ENCODE measurements around the gene STAC3.

STAC3 gene

GRCh38 chr12:57196956-57197355 is 54.0 kb downstream of the STAC3 start (continued):
- TF ChIP-seq ZBTB11 (tag by site-specific recombination; conservative IDR thresholded peaks at IDR 0.05; ENCODE audit: low read depth), result no peak
- no peak for TF ChIP-seq ZNF423 (tag by site-specific recombination; IDR thresholded peaks at IDR 0.05)
- TF ChIP-seq PBX3 (CRISPR knock-in tag; IDR thresholded peaks at IDR 0.05), result no peak

- Histone ChIP-seq H3K36me3 (ENCODE audit: control insufficient read depth in 2 of 2, insufficient read depth in 1 of 2, low read length in 2 of 2) (peaks cover 7 to 99% of the 10 kb centered on the region in 2 experiments; a peak in 2 of 3 replicates), H3K9me3 (ENCODE audit: control insufficient read depth, insufficient read depth, low read depth, low read length) (no peaks in the 10 kb centered on the region), H3K4me1 (ENCODE audit: control insufficient read depth, insufficient read depth, low read length) (no peaks in the 10 kb centered on the region), H3K4me3 (ENCODE audit: low read depth, low read length) (no peak overlapping the region), H3K27ac (ENCODE audit: extremely low read depth, low read depth, low read length) (no peak overlapping the region)
- TF ChIP-seq ZFHX2 (tag by site-specific recombination; conservative IDR thresholded peaks at IDR 0.05) (0 out of 2 replicates have a peak, but pooled peaks have one; percentile 9), ZBTB17 (tag by site-specific recombination; IDR thresholded peaks at IDR 0.05) (peak; percentile 60; the same call in 1 of the 2 replicates), ZBTB21 (tag by site-specific recombination; IDR thresholded peaks at IDR 0.05) (no peak), ZNF341 (tag by site-specific recombination; IDR thresholded peaks at IDR 0.05; ENCODE audit: low read depth) (peak; percentile 65)
- POLR2A ChIA-PET, result no interaction called here
- CTCF ChIA-PET, result interaction anchor here (1.5 kb wide), 2 partner anchors 46 to 85 kb away, joined by 5 read pairs; partner anchors contain the start of gene STAT6
These were observed 54.5 kb downstream of the STAC3 start for GRCh38 chr12:57196439-57196838.

- TF ChIP-seq ZNF18 (tag by site-specific recombination; IDR thresholded peaks at IDR 0.05) (no peak), GLI2 (tag by site-specific recombination; IDR thresholded peaks at IDR 0.05; ENCODE audit: borderline replicate concordance, low read depth) (no peak), ZBTB10 (tag by site-specific recombination; IDR thresholded peaks at IDR 0.05) (no peak), ZBTB11 (tag by site-specific recombination; conservative IDR thresholded peaks at IDR 0.05; ENCODE audit: low read depth) (no peak), SP3 (tag by site-specific recombination; IDR thresholded peaks at IDR 0.05) (no peak), ZNF658 (tag by site-specific recombination; IDR thresholded peaks at IDR 0.05) (no peak), KLF1 (tag by site-specific recombination; IDR thresholded peaks at IDR 0.05) (peak; percentile 29; the same call in 1 of the 2 replicates), ZNF510 (tag by site-specific recombination; IDR thresholded peaks at IDR 0.05; ENCODE audit: insufficient replicate concordance) (no peak), ZNF175 (tag by site-specific recombination; IDR thresholded peaks at IDR 0.05) (no peak)
- POLR2A ChIA-PET, result no interaction called here
These were observed 55.2 kb downstream of the STAC3 start for GRCh38 chr12:57195611-57196371.

More at GRCh38 chr12:57195611-57196371, 55.2 kb downstream of the STAC3 start:
- CTCF ChIA-PET, result interaction anchor here (0.6 to 1.5 kb wide), 3 partner anchors 9 to 47 kb away, joined by 3 to 5 read pairs (median 3); no protein-coding TSS in a partner anchor
- no peaks in the 10 kb centered on the region for H3K9me3 ChIP-seq (ENCODE audit: control insufficient read depth, insufficient read depth, low read depth, low read length)
- no peak overlapping the region for H3K27ac ChIP-seq (ENCODE audit: extremely low read depth, low read depth, low read length)
- H3K4me3 ChIP-seq (ENCODE audit: low read depth, low read length), result no peak overlapping the region
- no peaks in the 10 kb centered on the region for H3K4me1 ChIP-seq (ENCODE audit: control insufficient read depth, insufficient read depth, low read length)
- H3K36me3 ChIP-seq (ENCODE audit: control insufficient read depth in 2 of 2, insufficient read depth in 1 of 2, low read length in 2 of 2), result peaks cover 9 to 99% of the 10 kb centered on the region in 2 experiments; a peak in 2 of 3 replicates

All from HEK293 (cell line).